Prostate gland (tissue), 2 donors: ENCODE results near the gene MOGAT3. TPM values are rescaled to one million over a fixed set of nuclear protein-coding genes. Genes with fewer than 3 reads are reported as not detected.

Source experiments
- DNase-seq: peaks from one replicate; pipeline ENCODE4 v3.0.0-alpha.2; 2019; ENCODE audit warnings: low spot score
- H3K27ac ChIP-seq, 2 donors: fragments of 200-600 bp; sonication (generic); 2 replicates each; pipeline ENCODE4 v1.5.1; 2017 to 2019
- H3K27me3 ChIP-seq: fragments of 200-600 bp; sonication (generic); replicated peaks from 2 replicates; pipeline ENCODE4 v1.5.1; 2019; ENCODE audit not compliant: insufficient read depth
- H3K36me3 ChIP-seq, 2 donors: fragments of 200-600 bp; sonication (generic); 1 replicate in 1 of 2; 2 replicates in 1 of 2; pipeline versions ENCODE4 v1.5.1 to v1.8.1; 2017 to 2019
- H3K4me1 ChIP-seq: fragments of 200-600 bp; sonication (generic); replicated peaks from 2 replicates; pipeline ENCODE4 v1.5.1; 2019
- H3K4me3 ChIP-seq, 2 donors: fragments of 200-600 bp; sonication (generic); 2 replicates each; pipeline ENCODE4 v1.5.1; 2017 to 2019
- H3K9me3 ChIP-seq: fragments of 200-600 bp; sonication (generic); 2 replicates; pipeline ENCODE4 v1.5.1; 2017
- POLR2A ChIP-seq: fragments of 450-650 bp; IDR thresholded peaks from one replicate; pipeline ENCODE4 v1.6.1; 2016; ENCODE audit warnings: antibody characterized with exemption, mild to moderate bottlenecking
- POLR2AphosphoS5 ChIP-seq: sonication (generic); formaldehyde crosslinking; IDR thresholded peaks from one replicate; pipeline ENCODE4 v1.6.1; 2017; ENCODE audit warnings: antibody characterized with exemption
- WGBS: methylation state at CpG from one replicate; pipeline ENCODE4 v1.1.5; 2018; 5-methylcytosine and 5-hydroxymethylcytosine counted together
- intact Hi-C: fragments of 100-400 bp; cut with DNase I; formaldehyde crosslinking; loops from one replicate; pipeline ENCODE4 v1.14.2; 2022
- total RNA-seq, 2 donors: library from RNA; depleted of rRNA; stranded (reverse); fragments of >200 nt; gene quantifications; one replicate each; pipeline ENCODE4 v1.1.0, GENCODE V29; 2016
- TF ChIP-seq, protein P1 (sequence below), 4 experiments: fragments of 200-600 bp in 2 of 4; fragments of 450-650 bp in 2 of 4; sonication (generic) in 2 of 4; IDR thresholded peaks; 1 replicate in 3 of 4; 2 replicates in 1 of 4; pipeline ENCODE4 v1.5.1; 2016 to 2019; ENCODE audit warnings: antibody characterized with exemption in 4 of 4, mild to moderate bottlenecking in 2 of 4, moderate library complexity in 2 of 4

MOGAT3 gene
- total RNA-seq, 2 donors from 2014 or later: not detected

- intact Hi-C loops: no loop called here
- TF ChIP-seq, protein P1, sequence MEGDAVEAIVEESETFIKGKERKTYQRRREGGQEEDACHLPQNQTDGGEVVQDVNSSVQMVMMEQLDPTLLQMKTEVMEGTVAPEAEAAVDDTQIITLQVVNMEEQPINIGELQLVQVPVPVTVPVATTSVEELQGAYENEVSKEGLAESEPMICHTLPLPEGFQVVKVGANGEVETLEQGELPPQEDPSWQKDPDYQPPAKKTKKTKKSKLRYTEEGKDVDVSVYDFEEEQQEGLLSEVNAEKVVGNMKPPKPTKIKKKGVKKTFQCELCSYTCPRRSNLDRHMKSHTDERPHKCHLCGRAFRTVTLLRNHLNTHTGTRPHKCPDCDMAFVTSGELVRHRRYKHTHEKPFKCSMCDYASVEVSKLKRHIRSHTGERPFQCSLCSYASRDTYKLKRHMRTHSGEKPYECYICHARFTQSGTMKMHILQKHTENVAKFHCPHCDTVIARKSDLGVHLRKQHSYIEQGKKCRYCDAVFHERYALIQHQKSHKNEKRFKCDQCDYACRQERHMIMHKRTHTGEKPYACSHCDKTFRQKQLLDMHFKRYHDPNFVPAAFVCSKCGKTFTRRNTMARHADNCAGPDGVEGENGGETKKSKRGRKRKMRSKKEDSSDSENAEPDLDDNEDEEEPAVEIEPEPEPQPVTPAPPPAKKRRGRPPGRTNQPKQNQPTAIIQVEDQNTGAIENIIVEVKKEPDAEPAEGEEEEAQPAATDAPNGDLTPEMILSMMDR (IDR thresholded peaks at IDR 0.05): peak in 1 of 4 experiments; percentile 4
- TF ChIP-seq POLR2A: no peak
- no peak for TF ChIP-seq POLR2AphosphoS5
- WGBS: under 1% methylated on average over 51 of the region's 53 CpGs
- Histone ChIP-seq H3K27me3 (peaks cover 46% of the 10 kb centered on the region), H3K9me3 (no peaks in the 10 kb centered on the region), H3K36me3 (no peaks in the 10 kb centered on the region), H3K4me1 (peaks cover 5% of the 10 kb centered on the region), H3K27ac (no peak overlapping the region), H3K4me3 (no peak overlapping the region)
- peak; percentile 67 for DNase-seq
Measured at GRCh38 chr7:101172854-101173751, 27.7 kb downstream of the MOGAT3 start.

GRCh38 chr7:101172005-101172853 lies 28.6 kb downstream of the MOGAT3 start:
- intact Hi-C loops: no loop called here
- peaks cover 54% of the 10 kb centered on the region for H3K27me3 ChIP-seq
- DNase-seq: no peak
- no peaks in the 10 kb centered on the region for H3K9me3 ChIP-seq
- no peak overlapping the region for H3K4me3 ChIP-seq
- peaks cover 5% of the 10 kb centered on the region for H3K4me1 ChIP-seq
- WGBS: 2% methylated on average over 41 of the region's 79 CpGs
- no peak overlapping the region for H3K27ac ChIP-seq
- no peak for TF ChIP-seq POLR2AphosphoS5
- TF ChIP-seq POLR2A: no peak
- TF ChIP-seq, protein P1 (IDR thresholded peaks at IDR 0.05): no peak
- no peaks in the 10 kb centered on the region for H3K36me3 ChIP-seq

DNA sequence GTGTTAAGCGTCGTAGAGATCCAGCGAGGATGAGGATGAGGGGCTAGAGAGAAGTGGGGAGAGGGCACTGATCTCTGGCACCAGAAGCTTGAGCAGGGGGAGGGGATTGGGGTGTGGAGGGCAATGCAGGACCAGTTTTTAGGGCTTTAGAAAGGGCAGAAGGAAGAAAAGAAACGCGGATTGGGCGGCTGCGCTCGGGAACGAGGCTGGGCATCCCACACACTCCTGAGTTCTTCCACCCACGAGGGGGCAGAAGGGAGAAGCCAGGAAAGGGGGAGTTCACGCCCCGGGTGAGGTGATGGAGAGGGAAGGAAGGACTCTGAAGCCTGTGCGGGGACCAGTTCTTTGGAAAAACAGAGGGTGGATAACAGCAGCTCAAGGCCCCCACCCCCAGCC lies 29.4 kb downstream of the MOGAT3 start:
- Histone ChIP-seq H3K27me3 (peaks cover 62% of the 10 kb centered on the region), H3K4me1 (peaks cover 5% of the 10 kb centered on the region), H3K27ac (no peak overlapping the region), H3K9me3 (no peaks in the 10 kb centered on the region), H3K36me3 (no peaks in the 10 kb centered on the region), H3K4me3 (no peak overlapping the region)
- DNase-seq: no peak
- TF ChIP-seq POLR2AphosphoS5 (no peak), POLR2A (no peak)
- TF ChIP-seq, protein P1 (IDR thresholded peaks at IDR 0.05): no peak
- intact Hi-C loops: no loop called here
- 3% methylated on average over 12 of the region's 13 CpGs for WGBS

DNA sequence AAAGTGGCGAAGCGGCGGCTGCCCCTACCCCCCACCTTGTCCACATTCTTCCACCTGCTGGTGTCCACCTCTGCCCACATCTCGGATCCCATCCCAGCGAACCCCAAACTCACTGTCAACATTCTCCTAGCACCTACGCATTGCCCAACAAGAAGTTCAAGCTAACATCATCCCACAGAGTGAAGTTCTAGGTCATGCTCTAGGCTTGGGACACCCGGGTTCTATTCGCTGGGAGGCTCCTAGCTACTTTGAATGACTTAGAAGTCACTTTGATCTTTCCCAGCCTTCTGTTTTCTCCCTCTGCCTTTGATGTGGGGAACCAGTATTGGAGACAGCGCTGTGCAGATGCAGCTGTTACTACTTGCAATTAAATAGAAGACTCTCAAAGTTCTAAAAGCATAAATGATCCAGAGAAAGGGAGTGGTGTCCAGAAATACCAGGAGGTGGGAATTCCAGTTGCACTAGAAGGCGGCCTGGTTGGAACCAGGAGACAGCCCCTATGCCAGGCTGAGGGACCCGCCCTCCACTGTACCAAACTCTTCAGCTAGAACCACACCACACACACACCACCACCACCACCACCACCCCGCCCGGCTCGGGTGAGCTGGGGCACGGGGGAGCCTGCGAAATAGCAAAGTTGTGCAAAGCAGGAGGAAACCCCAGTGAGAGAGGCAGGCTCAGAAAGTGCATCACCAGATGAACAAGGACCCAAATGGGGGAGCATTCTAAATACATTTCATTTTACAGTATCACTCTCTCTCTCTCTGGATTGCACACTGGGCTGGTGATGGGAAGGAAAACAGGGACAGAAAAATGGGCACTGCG lies 30.0 kb downstream of the MOGAT3 start:
- TF ChIP-seq, protein P1 (IDR thresholded peaks at IDR 0.05): no peak
- no peak for TF ChIP-seq POLR2AphosphoS5
- no peak for TF ChIP-seq POLR2A
- intact Hi-C loops: no loop called here
- Histone ChIP-seq H3K27ac (no peak overlapping the region), H3K9me3 (no peaks in the 10 kb centered on the region), H3K4me3 (no peak overlapping the region), H3K27me3 (peaks cover 66% of the 10 kb centered on the region), H3K4me1 (peaks cover 5% of the 10 kb centered on the region), H3K36me3 (no peaks in the 10 kb centered on the region)
- WGBS: 2% methylated on average over 17 of the region's 17 CpGs
- no peak for DNase-seq
